Esophagus muscularis mucosa (tissue), 4 donors: ENCODE results near the gene JARID2. TPM values are rescaled to one million over a fixed set of nuclear protein-coding genes. Genes with fewer than 3 reads are reported as not detected.

Source experiments
- DNase-seq: peaks from one replicate; pipeline ENCODE4 v3.0.0-alpha.2; 2017; ENCODE audit errors: extremely low spot score
- H3K27ac ChIP-seq, 4 donors: fragments of 200-600 bp; sonication (generic); replicated peaks in 1 of 4; 1 replicate in 3 of 4; 2 replicates in 1 of 4; pipeline ENCODE4 v1.5.1; 2016 to 2019; ENCODE audit warnings: mild to moderate bottlenecking in 1 of 4
- H3K27me3 ChIP-seq, 4 donors: fragments of 200-600 bp; sonication (generic); one replicate each; pipeline versions ENCODE4 v1.5.1 to v1.6.0; 2016 to 2019
- H3K36me3 ChIP-seq, 4 donors: fragments of 200-600 bp; sonication (generic); one replicate each; pipeline ENCODE4 v1.5.1; 2016 to 2019
- H3K4me1 ChIP-seq, 4 donors: fragments of 200-600 bp; sonication (generic); one replicate each; pipeline ENCODE4 v1.5.1; 2016 to 2019
- H3K4me3 ChIP-seq, 4 donors: fragments of 200-600 bp; sonication (generic); 1 replicate in 2 of 4; 2 replicates in 2 of 4; pipeline ENCODE4 v1.5.1; 2016 to 2019; ENCODE audit warnings: mild to moderate bottlenecking in 4 of 4, moderate library complexity in 1 of 4
- H3K9me3 ChIP-seq, 4 donors: fragments of 200-600 bp; sonication (generic); 1 replicate in 3 of 4; 2 replicates in 1 of 4; pipeline ENCODE4 v1.5.1; 2016 to 2019
- EP300 ChIP-seq: sonication (generic); formaldehyde crosslinking; IDR thresholded peaks from one replicate; pipeline ENCODE4 v1.6.1; 2017; ENCODE audit warnings: antibody characterized with exemption
- POLR2A ChIP-seq: fragments of 450-650 bp; IDR thresholded peaks from one replicate; pipeline ENCODE4 v1.6.1; 2017; ENCODE audit warnings: antibody characterized with exemption, moderate library complexity, mild to moderate bottlenecking, low read depth
- POLR2AphosphoS5 ChIP-seq, 2 donors: sonication (generic); formaldehyde crosslinking; IDR thresholded peaks; one replicate each; pipeline ENCODE4 v1.6.1; 2017; ENCODE audit warnings: antibody characterized with exemption in 2 of 2
- WGBS: methylation state at CpG from one replicate; pipeline ENCODE4 v1.1.5; 2018; 5-methylcytosine and 5-hydroxymethylcytosine counted together
- intact Hi-C: fragments of 100-400 bp; cut with DNase I; formaldehyde crosslinking; loops from one replicate; pipeline ENCODE4 v1.15.1; 2023
- total RNA-seq, 4 donors: library from RNA; depleted of rRNA; stranded (reverse); fragments of >200 nt; gene quantifications; one replicate each; pipeline versions ENCODE4 v1.1.0 to v1.2.1, GENCODE V29; 2016
- TF ChIP-seq, protein P1 (sequence below), 3 experiments: fragments of 200-600 bp in 2 of 3; fragments of 450-650 bp in 1 of 3; sonication (generic) in 2 of 3; IDR thresholded peaks; one replicate each; pipeline ENCODE4 v1.5.1; 2017 to 2019; ENCODE audit warnings: antibody characterized with exemption in 3 of 3, mild to moderate bottlenecking in 2 of 3, moderate library complexity in 1 of 3

The JARID2 gene
- total RNA-seq, 4 donors from 2014 or later, result 5.8 to 10.4 (median 8.1) TPM

DNA sequence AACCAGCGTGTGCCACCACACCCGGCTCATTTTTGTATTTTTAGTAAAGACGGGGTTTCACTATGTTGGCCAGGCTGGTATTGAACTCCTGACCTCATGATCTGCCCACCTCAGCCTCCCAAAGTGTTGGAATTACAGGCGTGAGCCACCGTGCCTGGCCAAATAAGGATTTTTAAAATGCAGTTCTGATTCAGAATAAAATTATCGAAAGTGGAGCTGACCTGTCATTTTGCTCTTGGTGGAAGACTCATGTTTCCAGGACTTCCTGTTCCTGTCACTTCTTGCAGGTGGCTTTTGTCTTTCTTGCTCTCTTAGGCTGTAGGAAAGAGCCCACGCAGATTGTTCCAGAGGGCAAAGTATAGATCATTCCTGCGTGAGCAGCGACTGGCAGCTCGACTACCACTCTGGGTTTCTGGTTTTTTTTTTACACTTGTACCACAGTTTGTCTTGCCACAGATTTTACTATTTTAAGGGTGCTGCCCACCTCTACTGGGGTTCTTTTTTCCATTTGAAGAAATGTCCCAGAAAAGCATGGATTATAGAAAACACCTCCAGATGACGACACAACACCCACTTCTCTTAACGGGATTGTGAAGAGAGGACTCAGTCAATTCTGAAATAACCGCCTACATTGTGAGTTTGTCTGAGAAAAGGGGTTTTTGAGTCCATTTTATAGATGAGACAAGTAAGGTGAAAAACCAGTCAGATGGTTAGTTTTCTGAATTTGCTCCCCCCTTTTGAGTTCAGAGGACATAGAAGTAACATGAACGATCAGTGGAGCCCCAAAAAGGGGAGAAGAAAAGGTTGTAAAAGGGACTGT is 7.5 kb downstream of the JARID2 start:
- Histone ChIP-seq H3K27ac (no peak overlapping the region), H3K9me3 (no peaks in the 10 kb centered on the region), H3K4me1 (peaks cover 34 to 64% (median 50%) of the 10 kb centered on the region in 4 donors), H3K36me3 (no peaks in the 10 kb centered on the region), H3K27me3 (no peaks in the 10 kb centered on the region), H3K4me3 (no peak overlapping the region)
- DNase-seq, result no peak
- WGBS, result 89% methylated on average over 14 of the region's 14 CpGs
- intact Hi-C loops, result loop anchor here (5.0 to 10.0 kb wide), 2 partner anchors 141 to 239 kb away; no protein-coding TSS in a partner anchor
- TF ChIP-seq, protein P1, sequence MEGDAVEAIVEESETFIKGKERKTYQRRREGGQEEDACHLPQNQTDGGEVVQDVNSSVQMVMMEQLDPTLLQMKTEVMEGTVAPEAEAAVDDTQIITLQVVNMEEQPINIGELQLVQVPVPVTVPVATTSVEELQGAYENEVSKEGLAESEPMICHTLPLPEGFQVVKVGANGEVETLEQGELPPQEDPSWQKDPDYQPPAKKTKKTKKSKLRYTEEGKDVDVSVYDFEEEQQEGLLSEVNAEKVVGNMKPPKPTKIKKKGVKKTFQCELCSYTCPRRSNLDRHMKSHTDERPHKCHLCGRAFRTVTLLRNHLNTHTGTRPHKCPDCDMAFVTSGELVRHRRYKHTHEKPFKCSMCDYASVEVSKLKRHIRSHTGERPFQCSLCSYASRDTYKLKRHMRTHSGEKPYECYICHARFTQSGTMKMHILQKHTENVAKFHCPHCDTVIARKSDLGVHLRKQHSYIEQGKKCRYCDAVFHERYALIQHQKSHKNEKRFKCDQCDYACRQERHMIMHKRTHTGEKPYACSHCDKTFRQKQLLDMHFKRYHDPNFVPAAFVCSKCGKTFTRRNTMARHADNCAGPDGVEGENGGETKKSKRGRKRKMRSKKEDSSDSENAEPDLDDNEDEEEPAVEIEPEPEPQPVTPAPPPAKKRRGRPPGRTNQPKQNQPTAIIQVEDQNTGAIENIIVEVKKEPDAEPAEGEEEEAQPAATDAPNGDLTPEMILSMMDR (IDR thresholded peaks at IDR 0.05), result no peak
- TF ChIP-seq POLR2AphosphoS5 (IDR thresholded peaks at IDR 0.05) (no peak), EP300 (no peak), POLR2A (no peak)

DNA sequence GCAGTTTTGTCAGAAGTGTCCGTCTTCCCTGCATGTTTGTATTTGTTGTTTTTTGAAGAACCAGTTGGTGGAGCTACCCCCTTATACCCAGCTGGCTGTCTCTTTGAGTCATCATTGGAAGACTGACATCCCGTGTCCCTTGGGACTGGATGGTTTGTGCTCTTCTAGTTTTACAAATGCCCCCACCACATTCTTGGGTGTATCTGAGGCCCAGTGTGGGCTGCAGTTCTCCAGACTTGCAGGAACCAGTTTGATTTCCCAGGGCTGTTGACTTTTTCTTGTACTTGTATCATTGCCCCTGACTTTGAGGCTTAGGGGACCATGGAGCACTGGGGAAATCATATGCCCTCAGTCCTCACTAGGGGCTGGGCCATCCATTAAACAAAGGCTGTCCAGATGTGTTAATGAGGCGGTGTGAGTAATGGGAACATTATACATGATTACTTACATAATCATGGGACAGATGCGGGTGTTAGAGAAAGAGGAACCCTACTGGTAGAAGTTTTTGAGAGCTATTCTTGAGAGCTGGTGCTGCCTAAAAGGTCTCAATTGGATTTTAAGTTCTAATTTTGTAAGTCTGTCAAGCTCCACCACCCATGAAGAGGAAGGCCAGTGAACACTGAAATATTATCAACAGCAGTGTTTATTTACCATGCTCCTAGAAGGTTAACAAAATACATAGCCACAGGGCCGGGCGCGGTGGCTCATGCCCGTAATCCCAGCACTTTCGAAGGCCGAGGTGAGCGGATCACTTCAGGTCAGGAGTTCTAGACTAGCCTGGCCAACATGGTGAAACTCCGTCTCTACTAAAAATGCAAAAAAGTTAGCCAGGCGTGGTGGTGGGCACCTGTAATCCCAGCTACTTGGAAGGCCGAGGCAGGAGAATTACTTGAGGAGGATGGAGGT is 8.5 kb downstream of the JARID2 start:
- intact Hi-C loops, result loop anchor here (5.0 to 10.0 kb wide), 2 partner anchors 140 to 238 kb away; no protein-coding TSS in a partner anchor
- H3K27me3 ChIP-seq, result no peaks in the 10 kb centered on the region
- H3K9me3 ChIP-seq, result no peaks in the 10 kb centered on the region
- TF ChIP-seq POLR2AphosphoS5 (IDR thresholded peaks at IDR 0.05) (no peak), POLR2A (no peak), EP300 (no peak)
- TF ChIP-seq, protein P1 (IDR thresholded peaks at IDR 0.05), result no peak
- peaks cover 39 to 66% (median 53%) of the 10 kb centered on the region in 4 donors for H3K4me1 ChIP-seq
- H3K4me3 ChIP-seq, result no peak overlapping the region
- WGBS, result 88% methylated on average over 13 of the region's 14 CpGs
- no peak overlapping the region for H3K27ac ChIP-seq
- no peaks in the 10 kb centered on the region for H3K36me3 ChIP-seq
- DNase-seq, result no peak

DNA sequence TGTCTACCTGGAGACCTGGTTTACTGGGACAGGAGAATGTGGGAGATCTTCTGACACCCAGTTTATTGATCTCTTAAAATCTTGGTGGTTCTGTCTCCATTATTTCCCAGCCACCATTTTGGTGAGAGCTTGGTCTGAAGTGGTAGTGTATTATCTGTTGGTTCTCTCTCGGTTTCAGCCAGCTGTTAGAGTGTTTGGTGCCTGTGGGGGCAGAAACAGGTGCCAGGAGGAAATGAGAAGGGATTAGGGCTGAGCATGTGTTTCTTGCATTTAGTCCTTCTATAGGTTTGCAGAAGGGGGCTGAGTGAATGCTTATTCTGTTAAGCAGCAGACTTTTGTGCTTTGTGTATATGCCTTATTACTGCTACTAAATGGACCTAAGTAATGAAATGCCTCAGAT is 9.6 kb downstream of the JARID2 start:
- intact Hi-C loops, result loop anchor here (10.0 kb wide), 1 partner anchor 139 kb away; no protein-coding TSS in a partner anchor
- DNase-seq, result no peak
- Histone ChIP-seq H3K36me3 (no peaks in the 10 kb centered on the region), H3K4me1 (peaks cover 45 to 72% (median 57%) of the 10 kb centered on the region in 4 donors), H3K27me3 (no peaks in the 10 kb centered on the region), H3K27ac (no peak overlapping the region), H3K4me3 (no peak overlapping the region), H3K9me3 (no peaks in the 10 kb centered on the region)
- no peak for TF ChIP-seq EP300
- TF ChIP-seq POLR2A, result no peak
- no peak for TF ChIP-seq POLR2AphosphoS5 (IDR thresholded peaks at IDR 0.05)
- TF ChIP-seq, protein P1 (IDR thresholded peaks at IDR 0.05), result no peak
- 69% methylated on average over 1 of the region's 1 CpG for WGBS

DNA sequence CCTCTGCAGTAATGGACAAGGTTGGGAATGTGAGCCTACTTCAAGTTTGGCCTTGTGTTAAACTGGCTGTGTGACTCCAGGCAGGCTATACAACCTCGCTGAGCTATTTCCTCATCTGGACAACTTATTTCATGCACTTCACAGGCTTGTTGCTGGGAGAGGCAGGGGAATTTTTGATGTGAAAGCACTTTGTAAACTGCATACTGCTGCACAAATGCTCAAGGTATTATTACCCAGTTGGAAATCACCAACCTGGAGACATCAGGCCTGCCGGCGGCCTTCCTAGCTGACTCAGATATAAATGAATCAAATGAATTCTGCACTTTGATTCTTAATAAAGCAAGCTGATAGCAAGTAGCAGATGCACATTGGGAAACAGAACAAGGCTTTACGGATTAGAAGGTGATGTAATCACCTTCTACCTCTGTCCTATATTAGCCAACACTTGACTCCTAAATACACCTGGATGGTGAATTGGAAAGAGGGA is 10.1 kb downstream of the JARID2 start:
- Histone ChIP-seq H3K36me3 (no peaks in the 10 kb centered on the region), H3K27ac (no peak overlapping the region), H3K4me1 (peaks cover 50 to 76% (median 59%) of the 10 kb centered on the region in 4 donors), H3K27me3 (no peaks in the 10 kb centered on the region), H3K9me3 (no peaks in the 10 kb centered on the region), H3K4me3 (no peak overlapping the region)
- no peak for DNase-seq
- 67% methylated on average over 4 of the region's 4 CpGs for WGBS
- intact Hi-C loops, result loop anchor here (10.0 kb wide), 1 partner anchor 139 kb away; no protein-coding TSS in a partner anchor
- TF ChIP-seq, protein P1 (IDR thresholded peaks at IDR 0.05), result no peak
- no peak for TF ChIP-seq EP300
- TF ChIP-seq POLR2A, result no peak
- no peak for TF ChIP-seq POLR2AphosphoS5 (IDR thresholded peaks at IDR 0.05)
